H1 (cell line): ENCODE data around the gene ENOX2. TPM values are rescaled to one million over a fixed set of nuclear protein-coding genes. Genes with fewer than 3 reads are reported as not detected.

ENCODE experiments used
- ASH2L ChIP-seq: fragments of 200-600, 300-600 bp; sonication (generic); IDR thresholded peaks from one replicate; pipeline ENCODE4 v1.7.1; 2017; ENCODE audit warnings: low read length
- CHD2 ChIP-seq: IDR thresholded peaks from 2 replicates; pipeline ENCODE4 v1.6.1; 2012; ENCODE audit warnings: low read length, improper control_type of control experiment
- EP300 ChIP-seq, 2 experiments: IDR thresholded peaks; 1 replicate in 1 of 2; 2 replicates in 1 of 2; pipeline ENCODE4 v1.6.1; 2011 to 2012; ENCODE audit warnings: low read depth in 2 of 2, low read length in 2 of 2, mild to moderate bottlenecking in 2 of 2, borderline replicate concordance in 1 of 2, inconsistent platforms in 1 of 2, moderate library complexity in 1 of 2
- KDM5A ChIP-seq: fragments of 200-600 bp; IDR thresholded peaks from 2 replicates; pipeline ENCODE4 v1.7.1; 2012; ENCODE audit warnings: mild to moderate bottlenecking, low read length, inconsistent platforms, mixed read lengths
- PHF8 ChIP-seq: fragments of 200-600 bp; sonication (generic); conservative IDR thresholded peaks from 2 replicates; pipeline ENCODE4 v1.7.1; 2012; ENCODE audit warnings: low read depth, mild to moderate bottlenecking, inconsistent platforms, low read length, moderate library complexity
- POU5F1 ChIP-seq: IDR thresholded peaks from 2 replicates; pipeline ENCODE4 v1.6.1; 2011; ENCODE audit warnings: low read depth, mild to moderate bottlenecking, low read length, moderate library complexity
- RFX5 ChIP-seq: IDR thresholded peaks from 2 replicates; pipeline ENCODE4 v1.6.1; 2011; ENCODE audit warnings: low read depth, low read length, improper control_type of control experiment, borderline replicate concordance
- RNF2 ChIP-seq: fragments of 200-900, 300-1000 bp; sonication (generic); IDR thresholded peaks from 2 replicates; pipeline ENCODE4 v1.7.1; 2016; ENCODE audit warnings: borderline replicate concordance, low read depth, mild to moderate bottlenecking, antibody characterized with exemption, low read length; ENCODE audit not compliant: poor library complexity, severe bottlenecking; ENCODE audit errors: missing control alignments
- SP4 ChIP-seq: IDR thresholded peaks from 2 replicates; pipeline ENCODE4 v1.6.1; 2012; ENCODE audit warnings: low read length, inconsistent platforms
- TBP ChIP-seq: IDR thresholded peaks from 2 replicates; pipeline ENCODE4 v1.6.1; 2011; ENCODE audit warnings: low read depth, low read length, improper control_type of control experiment
- TEAD4 ChIP-seq: IDR thresholded peaks from 2 replicates; pipeline ENCODE4 v1.6.1; 2012; ENCODE audit warnings: low read depth, low read length, inconsistent platforms, mixed read lengths
- polyA plus RNA-seq, 7 experiments: library from polyadenylated mRNA; depleted of rRNA in 3 of 7; stranded (reverse) in 5 of 7; unstranded in 2 of 7; fragments of >200 nt in 5 of 7; fragments of 200-250 nt in 2 of 7; gene quantifications; 1 replicate in 5 of 7; 2 replicates in 1 of 7; 4 replicates in 1 of 7; pipeline versions ENCODE4 v1.2.1 to v1.2.3, GENCODE V29; 2011 to 2013; ENCODE audit warnings: missing spikeins in 2 of 7, mixed read lengths in 2 of 7
- total RNA-seq: library from RNA; stranded (reverse); fragmentation: NEBNext Ultra II Directional; extraction: Animal tissue kit (Norgen Biotek cat#: 25700); gene quantifications from 2 replicates; pipeline ENCODE4 v1.2.1, GENCODE V29; 2021
- TF ChIP-seq, protein P1 (sequence below): fragments of 300-600 bp; sonication (generic); IDR thresholded peaks from 2 replicates; pipeline ENCODE4 v1.7.1; 2012; ENCODE audit warnings: low read length, moderate library complexity, mild to moderate bottlenecking, inconsistent platforms; ENCODE audit not compliant: insufficient replicate concordance

Gene ENOX2
- total and polyA plus RNA-seq, 2 of the 8 experiments (the other 6 are each of a cell fraction or from before 2014, with no cell fraction given), result 4.5 to 12.3 TPM

GRCh38 chrX:130625386-130625785 lies 277.6 kb downstream of the ENOX2 start (continued):
- TF ChIP-seq, protein P1, sequence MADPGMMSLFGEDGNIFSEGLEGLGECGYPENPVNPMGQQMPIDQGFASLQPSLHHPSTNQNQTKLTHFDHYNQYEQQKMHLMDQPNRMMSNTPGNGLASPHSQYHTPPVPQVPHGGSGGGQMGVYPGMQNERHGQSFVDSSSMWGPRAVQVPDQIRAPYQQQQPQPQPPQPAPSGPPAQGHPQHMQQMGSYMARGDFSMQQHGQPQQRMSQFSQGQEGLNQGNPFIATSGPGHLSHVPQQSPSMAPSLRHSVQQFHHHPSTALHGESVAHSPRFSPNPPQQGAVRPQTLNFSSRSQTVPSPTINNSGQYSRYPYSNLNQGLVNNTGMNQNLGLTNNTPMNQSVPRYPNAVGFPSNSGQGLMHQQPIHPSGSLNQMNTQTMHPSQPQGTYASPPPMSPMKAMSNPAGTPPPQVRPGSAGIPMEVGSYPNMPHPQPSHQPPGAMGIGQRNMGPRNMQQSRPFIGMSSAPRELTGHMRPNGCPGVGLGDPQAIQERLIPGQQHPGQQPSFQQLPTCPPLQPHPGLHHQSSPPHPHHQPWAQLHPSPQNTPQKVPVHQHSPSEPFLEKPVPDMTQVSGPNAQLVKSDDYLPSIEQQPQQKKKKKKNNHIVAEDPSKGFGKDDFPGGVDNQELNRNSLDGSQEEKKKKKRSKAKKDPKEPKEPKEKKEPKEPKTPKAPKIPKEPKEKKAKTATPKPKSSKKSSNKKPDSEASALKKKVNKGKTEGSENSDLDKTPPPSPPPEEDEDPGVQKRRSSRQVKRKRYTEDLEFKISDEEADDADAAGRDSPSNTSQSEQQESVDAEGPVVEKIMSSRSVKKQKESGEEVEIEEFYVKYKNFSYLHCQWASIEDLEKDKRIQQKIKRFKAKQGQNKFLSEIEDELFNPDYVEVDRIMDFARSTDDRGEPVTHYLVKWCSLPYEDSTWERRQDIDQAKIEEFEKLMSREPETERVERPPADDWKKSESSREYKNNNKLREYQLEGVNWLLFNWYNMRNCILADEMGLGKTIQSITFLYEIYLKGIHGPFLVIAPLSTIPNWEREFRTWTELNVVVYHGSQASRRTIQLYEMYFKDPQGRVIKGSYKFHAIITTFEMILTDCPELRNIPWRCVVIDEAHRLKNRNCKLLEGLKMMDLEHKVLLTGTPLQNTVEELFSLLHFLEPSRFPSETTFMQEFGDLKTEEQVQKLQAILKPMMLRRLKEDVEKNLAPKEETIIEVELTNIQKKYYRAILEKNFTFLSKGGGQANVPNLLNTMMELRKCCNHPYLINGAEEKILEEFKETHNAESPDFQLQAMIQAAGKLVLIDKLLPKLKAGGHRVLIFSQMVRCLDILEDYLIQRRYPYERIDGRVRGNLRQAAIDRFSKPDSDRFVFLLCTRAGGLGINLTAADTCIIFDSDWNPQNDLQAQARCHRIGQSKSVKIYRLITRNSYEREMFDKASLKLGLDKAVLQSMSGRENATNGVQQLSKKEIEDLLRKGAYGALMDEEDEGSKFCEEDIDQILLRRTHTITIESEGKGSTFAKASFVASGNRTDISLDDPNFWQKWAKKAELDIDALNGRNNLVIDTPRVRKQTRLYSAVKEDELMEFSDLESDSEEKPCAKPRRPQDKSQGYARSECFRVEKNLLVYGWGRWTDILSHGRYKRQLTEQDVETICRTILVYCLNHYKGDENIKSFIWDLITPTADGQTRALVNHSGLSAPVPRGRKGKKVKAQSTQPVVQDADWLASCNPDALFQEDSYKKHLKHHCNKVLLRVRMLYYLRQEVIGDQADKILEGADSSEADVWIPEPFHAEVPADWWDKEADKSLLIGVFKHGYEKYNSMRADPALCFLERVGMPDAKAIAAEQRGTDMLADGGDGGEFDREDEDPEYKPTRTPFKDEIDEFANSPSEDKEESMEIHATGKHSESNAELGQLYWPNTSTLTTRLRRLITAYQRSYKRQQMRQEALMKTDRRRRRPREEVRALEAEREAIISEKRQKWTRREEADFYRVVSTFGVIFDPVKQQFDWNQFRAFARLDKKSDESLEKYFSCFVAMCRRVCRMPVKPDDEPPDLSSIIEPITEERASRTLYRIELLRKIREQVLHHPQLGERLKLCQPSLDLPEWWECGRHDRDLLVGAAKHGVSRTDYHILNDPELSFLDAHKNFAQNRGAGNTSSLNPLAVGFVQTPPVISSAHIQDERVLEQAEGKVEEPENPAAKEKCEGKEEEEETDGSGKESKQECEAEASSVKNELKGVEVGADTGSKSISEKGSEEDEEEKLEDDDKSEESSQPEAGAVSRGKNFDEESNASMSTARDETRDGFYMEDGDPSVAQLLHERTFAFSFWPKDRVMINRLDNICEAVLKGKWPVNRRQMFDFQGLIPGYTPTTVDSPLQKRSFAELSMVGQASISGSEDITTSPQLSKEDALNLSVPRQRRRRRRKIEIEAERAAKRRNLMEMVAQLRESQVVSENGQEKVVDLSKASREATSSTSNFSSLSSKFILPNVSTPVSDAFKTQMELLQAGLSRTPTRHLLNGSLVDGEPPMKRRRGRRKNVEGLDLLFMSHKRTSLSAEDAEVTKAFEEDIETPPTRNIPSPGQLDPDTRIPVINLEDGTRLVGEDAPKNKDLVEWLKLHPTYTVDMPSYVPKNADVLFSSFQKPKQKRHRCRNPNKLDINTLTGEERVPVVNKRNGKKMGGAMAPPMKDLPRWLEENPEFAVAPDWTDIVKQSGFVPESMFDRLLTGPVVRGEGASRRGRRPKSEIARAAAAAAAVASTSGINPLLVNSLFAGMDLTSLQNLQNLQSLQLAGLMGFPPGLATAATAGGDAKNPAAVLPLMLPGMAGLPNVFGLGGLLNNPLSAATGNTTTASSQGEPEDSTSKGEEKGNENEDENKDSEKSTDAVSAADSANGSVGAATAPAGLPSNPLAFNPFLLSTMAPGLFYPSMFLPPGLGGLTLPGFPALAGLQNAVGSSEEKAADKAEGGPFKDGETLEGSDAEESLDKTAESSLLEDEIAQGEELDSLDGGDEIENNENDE, result no peak
- no peak for TF ChIP-seq RFX5
- no peak for TF ChIP-seq TEAD4
- TF ChIP-seq KDM5A, result no peak
- TF ChIP-seq RNF2, result no peak
- TF ChIP-seq PHF8, result no peak
- no peak for TF ChIP-seq ASH2L
- no peak for TF ChIP-seq EP300 (IDR thresholded peaks at IDR 0.05; ENCODE audit: borderline replicate concordance in 1 of 2, low read depth in 2 of 2, low read length in 2 of 2)
- no peak for TF ChIP-seq POU5F1
- no peak for TF ChIP-seq SP4
- no peak for TF ChIP-seq CHD2
- TF ChIP-seq TBP, result no peak
